H1 (cell line): Measurements from ENCODE around the gene EPB41L4A. TPM values are rescaled to one million over a fixed set of nuclear protein-coding genes. Genes with fewer than 3 reads are reported as not detected.

ENCODE experiments used
- CBX5 ChIP-seq: fragments of 300-800, 300-1000 bp; sonication (generic); IDR thresholded peaks from 2 replicates; pipeline ENCODE4 v1.7.1; 2016; ENCODE audit warnings: antibody characterized with exemption, low read length, low read depth
- JUN ChIP-seq: IDR thresholded peaks from 2 replicates; pipeline ENCODE4 v1.6.1; 2011; ENCODE audit warnings: low read depth, mild to moderate bottlenecking, improper control_type of control experiment, low read length
- SIX5 ChIP-seq: IDR thresholded peaks from 2 replicates; pipeline ENCODE4 v1.6.1; 2011; ENCODE audit warnings: mild to moderate bottlenecking, low read depth, low read length
- SRF ChIP-seq: IDR thresholded peaks from 2 replicates; pipeline ENCODE4 v1.6.1; 2011; ENCODE audit warnings: mild to moderate bottlenecking, low read depth, low read length, moderate library complexity
- TEAD4 ChIP-seq: IDR thresholded peaks from 2 replicates; pipeline ENCODE4 v1.6.1; 2012; ENCODE audit warnings: low read depth, low read length, inconsistent platforms, mixed read lengths
- polyA plus RNA-seq, 7 experiments: library from polyadenylated mRNA; depleted of rRNA in 3 of 7; stranded (reverse) in 5 of 7; unstranded in 2 of 7; fragments of >200 nt in 5 of 7; fragments of 200-250 nt in 2 of 7; gene quantifications; 1 replicate in 5 of 7; 2 replicates in 1 of 7; 4 replicates in 1 of 7; pipeline versions ENCODE4 v1.2.1 to v1.2.3, GENCODE V29; 2011 to 2013; ENCODE audit warnings: missing spikeins in 2 of 7, mixed read lengths in 2 of 7
- total RNA-seq: library from RNA; stranded (reverse); fragmentation: NEBNext Ultra II Directional; extraction: Animal tissue kit (Norgen Biotek cat#: 25700); gene quantifications from 2 replicates; pipeline ENCODE4 v1.2.1, GENCODE V29; 2021

The EPB41L4A gene
- total and polyA plus RNA-seq, 2 of the 8 experiments (the other 6 are each of a cell fraction or from before 2014, with no cell fraction given) = 1.6 to 4.6 TPM

- no peak for TF ChIP-seq JUN
- TF ChIP-seq SIX5 = no peak
- TF ChIP-seq SRF = no peak
- no peak for TF ChIP-seq TEAD4
- no peak for TF ChIP-seq CBX5
Observed at GRCh38 chr5:112350626-112351025, 68.5 kb downstream of the EPB41L4A start (continued).
